GM19463 (cell line): ENCODE results near the gene WWC2.
"Not testable (repeated sequence)": the region's sequence is repeated elsewhere in the genome, so short reads cannot be mapped to it uniquely, and the experiment has no call there.

Experiments
- ATAC-seq: cut with Tn5 transposase; IDR thresholded peaks from one replicate; pipeline ENCODE4 v1.9.1; 2021; ENCODE audit warnings: mild to moderate bottlenecking, moderate library complexity; ENCODE audit not compliant: unreplicated experiment

WWC2 gene

GRCh38 chr4:183193730-183194338 lies 94.8 kb downstream of the WWC2 start:
- not testable (repeated sequence) for ATAC-seq

DNA sequence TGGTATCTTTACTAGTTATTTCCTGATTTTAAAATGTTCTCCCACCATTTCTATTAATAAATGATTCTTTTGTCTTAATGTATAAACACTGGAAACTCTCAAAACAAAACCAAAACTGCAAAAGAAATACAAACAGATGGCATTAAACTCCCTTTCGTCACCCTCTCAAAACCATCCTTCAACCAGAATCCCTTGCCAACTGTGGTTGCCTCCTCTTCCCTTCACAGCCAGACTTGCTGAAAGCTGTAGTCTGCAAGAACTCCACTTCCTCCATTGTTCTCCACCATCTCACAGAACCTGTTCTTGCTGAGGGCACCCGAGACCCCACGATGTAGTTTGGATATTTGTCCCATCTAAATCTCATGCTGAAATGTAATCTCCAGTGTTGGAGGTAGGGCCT lies 96.5 kb downstream of the WWC2 start:
- no peak for ATAC-seq

GRCh38 chr4:183197140-183197539 lies 98.1 kb downstream of the WWC2 start:
- no peak for ATAC-seq

DNA sequence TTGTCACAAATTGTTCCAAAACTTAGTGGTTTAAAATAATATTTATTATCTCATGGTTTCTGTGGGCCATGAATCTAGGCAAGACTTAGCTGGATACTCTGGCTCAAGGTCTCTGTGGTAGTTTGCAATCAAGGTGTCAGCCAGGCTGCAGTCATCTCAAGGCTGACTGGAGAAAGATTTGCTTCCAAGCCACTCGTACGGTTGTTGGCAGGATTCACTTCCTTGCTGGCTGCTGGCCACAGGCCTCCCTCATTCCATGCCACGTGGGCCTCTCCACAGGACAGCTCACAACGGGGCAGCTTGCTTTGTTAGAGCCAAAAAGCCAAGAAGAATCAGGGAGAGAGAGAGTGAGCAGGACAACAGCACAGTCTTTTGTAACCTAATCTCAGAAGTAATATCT lies 101.4 kb downstream of the WWC2 start:
- no peak for ATAC-seq

DNA sequence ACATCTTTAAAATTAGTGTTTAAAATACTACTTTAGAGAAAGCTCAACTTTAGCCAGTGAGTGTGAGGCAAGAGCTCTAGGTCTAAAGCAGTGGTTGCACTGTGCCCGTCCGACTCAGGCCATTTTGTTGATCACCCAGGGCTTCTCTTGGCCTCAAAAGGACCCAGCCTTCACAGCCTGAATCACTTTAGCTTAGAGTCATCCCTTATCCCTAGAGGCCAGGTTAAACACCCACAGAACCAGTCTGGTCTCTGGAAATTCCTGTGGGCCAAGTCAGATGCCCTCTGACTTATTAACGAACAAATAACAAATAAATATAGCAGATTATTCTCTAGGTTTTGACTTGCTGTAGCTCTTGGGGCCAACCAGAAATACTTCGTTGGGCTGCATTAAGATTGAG lies 102.3 kb downstream of the WWC2 start:
- ATAC-seq: no peak

DNA sequence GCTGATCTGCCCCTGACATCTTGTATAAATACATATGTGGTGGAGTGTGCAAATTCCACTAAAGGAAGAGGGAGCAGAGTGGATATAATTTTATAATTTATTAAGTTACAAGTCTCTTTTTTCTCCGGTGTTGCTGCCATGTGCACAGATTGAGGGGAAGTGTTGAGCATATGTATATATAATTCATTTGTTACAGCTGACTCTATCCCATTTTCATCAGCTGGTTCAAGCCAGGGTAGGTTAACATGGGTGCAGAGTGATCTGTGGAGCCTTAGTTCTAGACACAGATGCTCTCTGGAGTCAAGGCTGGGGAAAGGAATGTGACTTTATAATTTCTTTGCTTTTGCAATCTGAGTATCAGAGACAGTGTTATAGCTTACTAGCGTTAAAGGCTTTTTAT lies 103.5 kb downstream of the WWC2 start:
- ATAC-seq: no peak

- ATAC-seq: no peak
Observed at GRCh38 chr4:183204793-183205192, 105.7 kb downstream of the WWC2 start.

DNA sequence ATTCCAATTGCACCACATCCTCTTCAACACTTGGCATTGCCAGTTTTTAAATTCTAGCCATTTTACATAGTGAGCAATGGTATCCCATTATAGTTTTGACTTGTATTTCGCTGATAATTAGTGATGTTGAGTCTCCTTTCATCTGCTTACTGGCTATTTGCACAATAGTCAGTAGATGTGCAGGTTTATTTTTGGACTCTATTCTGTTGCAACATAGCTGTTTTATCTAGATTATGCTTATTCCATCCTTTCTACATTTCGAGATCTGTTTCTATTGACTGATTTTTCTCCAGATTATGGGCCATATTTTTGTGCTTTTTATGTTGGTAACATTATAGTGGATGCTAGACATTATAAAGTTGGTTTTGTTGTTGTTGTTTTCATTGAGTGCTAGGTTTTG lies 106.1 kb downstream of the WWC2 start:
- no peak for ATAC-seq

DNA sequence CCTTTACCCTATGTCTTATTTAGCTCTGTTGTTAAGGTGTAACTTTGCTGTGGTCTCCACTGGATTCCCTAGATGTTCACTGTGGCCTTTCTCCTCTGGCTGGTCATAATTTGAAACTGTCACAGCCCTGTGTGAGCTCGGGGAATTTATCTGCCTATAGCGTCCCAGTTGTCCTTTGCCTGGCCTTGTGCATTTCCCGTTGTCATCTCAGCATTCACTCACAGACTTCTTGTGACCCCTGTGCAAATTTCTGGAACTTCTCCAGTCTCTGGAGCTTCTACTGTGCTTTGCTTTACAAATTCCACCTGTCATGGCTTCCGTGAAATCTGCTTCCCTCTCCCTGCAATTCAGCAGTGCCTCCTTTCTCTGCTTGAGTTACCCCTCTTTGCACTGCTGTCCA lies 106.7 kb downstream of the WWC2 start:
- no peak for ATAC-seq

DNA sequence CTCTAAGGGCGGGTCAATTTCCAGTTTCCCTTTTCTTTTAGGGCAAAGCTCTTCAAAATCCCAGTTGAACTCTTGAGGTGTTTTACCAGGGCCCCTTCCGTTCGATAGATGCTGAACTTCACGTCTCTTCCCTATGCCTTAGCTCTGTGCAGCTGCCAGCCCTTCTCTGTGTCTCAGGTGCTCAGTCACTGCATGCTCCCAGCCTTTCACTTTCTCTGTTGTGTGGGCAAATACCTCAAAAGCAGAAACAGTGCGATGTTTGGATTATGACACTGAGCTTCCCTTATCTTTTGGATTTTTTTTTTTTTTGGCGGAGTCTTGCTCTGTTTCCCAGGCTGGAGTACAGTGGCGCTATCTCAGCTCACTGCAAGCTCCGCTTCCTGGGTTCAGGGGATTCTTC lies 112.5 kb downstream of the WWC2 start:
- no peak for ATAC-seq

- no peak for ATAC-seq
Observed at GRCh38 chr4:183213996-183214395, 114.9 kb downstream of the WWC2 start.

DNA sequence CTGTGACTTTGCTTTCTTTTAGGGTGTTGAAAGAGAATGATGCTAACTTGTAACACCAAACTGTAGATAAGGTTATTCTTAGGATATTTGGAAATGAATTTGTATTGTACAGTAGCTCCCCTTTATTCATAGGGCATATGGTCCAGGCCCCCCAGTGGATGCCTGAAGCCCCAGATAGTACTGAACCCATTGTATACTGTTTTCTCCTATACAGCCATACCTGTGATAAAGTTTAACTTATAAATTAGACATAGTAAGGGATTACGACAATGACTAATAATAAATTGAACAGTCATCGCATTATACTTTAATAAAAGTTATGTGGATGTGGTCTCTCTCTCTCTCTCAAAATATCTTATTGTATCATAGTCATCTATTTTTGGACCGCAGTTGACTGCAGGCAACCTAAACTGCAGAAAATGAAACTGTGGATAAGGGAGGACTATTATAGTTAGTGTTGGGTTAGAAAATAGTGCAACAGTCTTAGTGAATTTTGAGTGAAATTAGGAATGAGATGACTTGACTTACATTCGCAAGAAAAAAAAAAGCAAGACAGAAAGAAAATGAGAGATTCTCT lies 115.9 kb downstream of the WWC2 start:
- ATAC-seq: no peak

DNA sequence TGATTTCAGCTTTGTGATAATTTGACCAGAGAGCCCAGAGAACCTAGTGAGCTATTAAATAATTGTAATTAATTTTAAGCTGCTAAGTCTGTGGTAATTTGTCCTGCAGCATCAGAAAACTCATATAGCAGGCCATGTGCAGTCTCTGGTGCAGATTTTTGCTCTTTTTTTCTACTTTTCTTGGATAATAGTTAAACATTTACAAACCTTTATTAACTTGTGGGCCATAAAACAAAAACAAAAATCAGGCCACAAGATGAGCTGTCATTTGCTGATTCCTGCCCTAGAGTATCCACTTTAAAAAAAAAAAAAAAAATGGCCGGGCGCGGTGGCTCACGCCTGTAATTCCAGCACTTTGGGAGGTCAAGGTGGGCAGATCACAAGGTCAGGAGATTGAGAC lies 121.2 kb downstream of the WWC2 start:
- no peak for ATAC-seq

GRCh38 chr4:183223053-183223452 lies 124.0 kb downstream of the WWC2 start:
- no peak for ATAC-seq

- ATAC-seq: no peak
Observed at GRCh38 chr4:183229397-183229796, 130.3 kb downstream of the WWC2 start.

- ATAC-seq: no peak
Observed at GRCh38 chr4:183240581-183241321, 141.7 kb downstream of the WWC2 start.

GRCh38 chr4:183241322-183241640 lies 142.2 kb downstream of the WWC2 start:
- ATAC-seq: no peak

DNA sequence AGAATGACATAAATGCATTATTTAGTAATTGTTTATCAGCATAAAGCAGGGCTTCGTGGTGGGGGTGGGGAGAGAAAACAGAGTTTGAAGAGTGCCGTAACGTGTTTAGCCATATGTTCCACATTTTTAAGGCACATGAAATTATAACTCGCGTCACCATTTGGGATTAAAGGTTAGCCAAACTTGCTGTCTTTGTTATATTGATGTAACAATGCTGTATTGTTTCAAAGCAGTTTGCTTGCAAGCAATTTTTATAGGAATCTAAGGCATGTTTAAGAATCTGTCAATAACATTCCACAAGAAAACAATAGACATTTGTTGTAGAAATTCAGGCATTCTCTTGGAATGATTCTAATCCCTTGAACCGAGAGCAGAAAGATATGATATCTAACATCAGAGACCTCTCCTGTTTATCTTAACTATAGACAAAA lies 142.7 kb downstream of the WWC2 start:
- ATAC-seq: no peak

DNA sequence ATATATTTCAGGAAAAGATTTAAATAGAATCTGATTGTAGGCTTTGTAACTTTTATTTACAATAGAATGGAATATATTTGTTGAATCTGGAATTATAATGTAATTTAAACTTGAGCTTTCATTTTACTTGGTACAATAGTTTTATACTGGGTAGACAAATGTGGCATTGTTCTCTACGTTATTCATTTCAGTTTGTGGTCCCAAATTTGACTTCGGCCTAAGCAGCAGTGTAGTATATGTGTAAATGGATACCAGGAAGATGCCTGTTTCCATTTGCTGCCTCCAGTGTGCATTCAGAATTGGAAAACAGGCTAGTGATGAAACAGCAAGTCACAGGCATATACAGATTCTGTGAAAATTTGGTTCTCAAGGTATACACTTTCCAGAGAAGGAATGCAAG lies 143.2 kb downstream of the WWC2 start:
- ATAC-seq: no peak

DNA sequence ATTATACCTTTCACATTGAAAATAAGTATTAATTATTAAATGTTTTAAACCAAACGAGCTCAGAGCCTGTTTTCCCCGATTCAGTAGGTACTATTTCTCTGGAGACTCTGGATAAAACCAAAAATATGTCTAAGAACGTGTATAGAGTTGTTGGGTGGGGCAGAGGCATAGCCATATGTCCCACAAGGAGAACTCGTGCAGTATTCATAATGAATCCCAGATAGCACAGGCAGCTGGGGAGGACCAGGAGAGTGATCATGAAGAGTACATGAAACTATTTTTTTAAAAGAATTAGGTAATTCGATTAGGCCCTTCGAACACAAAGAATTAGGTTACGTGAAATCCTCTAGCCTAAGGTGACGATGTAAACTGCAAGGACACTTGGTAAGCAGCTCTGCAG lies 145.0 kb downstream of the WWC2 start:
- ATAC-seq: no peak

- no peak for ATAC-seq
Observed at GRCh38 chr4:183244506-183244905, 145.4 kb downstream of the WWC2 start.

GRCh38 chr4:183248201-183248600 lies 149.1 kb downstream of the WWC2 start:
- ATAC-seq: no peak

DNA sequence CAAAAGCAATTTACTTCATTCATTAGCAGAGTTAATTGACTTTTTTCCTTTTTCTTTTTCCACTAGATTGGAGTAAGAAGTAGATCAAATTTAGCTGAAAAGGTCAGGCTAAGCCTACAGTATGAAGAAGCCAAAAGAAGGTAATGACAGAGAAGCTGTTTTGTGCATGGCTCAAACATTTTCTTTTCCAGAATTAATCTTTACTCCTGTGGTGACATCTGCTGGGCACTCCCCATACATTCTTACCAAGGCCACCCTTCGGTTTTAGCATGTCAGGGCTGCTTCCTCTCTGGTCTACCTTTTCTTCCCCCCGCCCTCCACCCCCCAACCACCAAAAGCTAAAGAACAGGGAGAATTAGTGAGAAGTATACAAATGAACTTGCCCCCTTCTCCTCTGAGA lies 150.8 kb downstream of the WWC2 start:
- peak; percentile 85 for ATAC-seq
